ENCODE measurements around the gene CASP2. TPM values are rescaled to one million over a fixed set of nuclear protein-coding genes. Genes with fewer than 3 reads are reported as not detected.

Gene CASP2
- total RNA-seq, 1 experiment from 2014 or later: 62.0 TPM

GRCh38 chr7:143352531-143353002 lies 64.4 kb downstream of the CASP2 start:
- peaks cover 20% of the 10 kb centered on the region for H3K4me1 Mint-ChIP-seq (ENCODE audit: low read depth, unreplicated experiment)
- Histone ChIP-seq H3K9me3 (no peaks in the 10 kb centered on the region), H3K4me1 (peaks cover 18% of the 10 kb centered on the region), H3K4me3 (ENCODE audit: low read depth, low read length) (no peak overlapping the region), H3K36me3 (ENCODE audit: control insufficient read depth, insufficient read depth, low read length) (no peaks in the 10 kb centered on the region), H3K27me3 (replicated peaks; ENCODE audit: control insufficient read depth, insufficient read depth, low read length) (no peaks in the 10 kb centered on the region)
- H3K36me3 Mint-ChIP-seq (ENCODE audit: insufficient read depth, unreplicated experiment): peaks cover 10% of the 10 kb centered on the region
- TF ChIP-seq, protein P1, sequence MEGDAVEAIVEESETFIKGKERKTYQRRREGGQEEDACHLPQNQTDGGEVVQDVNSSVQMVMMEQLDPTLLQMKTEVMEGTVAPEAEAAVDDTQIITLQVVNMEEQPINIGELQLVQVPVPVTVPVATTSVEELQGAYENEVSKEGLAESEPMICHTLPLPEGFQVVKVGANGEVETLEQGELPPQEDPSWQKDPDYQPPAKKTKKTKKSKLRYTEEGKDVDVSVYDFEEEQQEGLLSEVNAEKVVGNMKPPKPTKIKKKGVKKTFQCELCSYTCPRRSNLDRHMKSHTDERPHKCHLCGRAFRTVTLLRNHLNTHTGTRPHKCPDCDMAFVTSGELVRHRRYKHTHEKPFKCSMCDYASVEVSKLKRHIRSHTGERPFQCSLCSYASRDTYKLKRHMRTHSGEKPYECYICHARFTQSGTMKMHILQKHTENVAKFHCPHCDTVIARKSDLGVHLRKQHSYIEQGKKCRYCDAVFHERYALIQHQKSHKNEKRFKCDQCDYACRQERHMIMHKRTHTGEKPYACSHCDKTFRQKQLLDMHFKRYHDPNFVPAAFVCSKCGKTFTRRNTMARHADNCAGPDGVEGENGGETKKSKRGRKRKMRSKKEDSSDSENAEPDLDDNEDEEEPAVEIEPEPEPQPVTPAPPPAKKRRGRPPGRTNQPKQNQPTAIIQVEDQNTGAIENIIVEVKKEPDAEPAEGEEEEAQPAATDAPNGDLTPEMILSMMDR (IDR thresholded peaks at IDR 0.05; ENCODE audit: insufficient read depth in 1 of 2, low read depth in 1 of 2, low read length in 1 of 2, severe bottlenecking in 1 of 2, unreplicated experiment in 1 of 2): no peak
- peak in 1 of 2 experiments; percentile 20 for DNase-seq
- H3K9me3 Mint-ChIP-seq (ENCODE audit: unreplicated experiment): no peaks in the 10 kb centered on the region
- intact Hi-C loops (cut with micrococcal nuclease; ENCODE audit: unreplicated experiment): no loop called here
- H3K27me3 Mint-ChIP-seq (ENCODE audit: insufficient read depth, unreplicated experiment): no peaks in the 10 kb centered on the region
- no TSS peak for BruUV-seq (replicated peaks)
- H3K27ac Mint-ChIP-seq (ENCODE audit: unreplicated experiment): peak overlapping the region; percentile 20
- ChIA-PET CTCF (no interaction called here), POLR2A (no interaction called here)
- no peak overlapping the region for H3K4me3 Mint-ChIP-seq (ENCODE audit: unreplicated experiment)

DNA sequence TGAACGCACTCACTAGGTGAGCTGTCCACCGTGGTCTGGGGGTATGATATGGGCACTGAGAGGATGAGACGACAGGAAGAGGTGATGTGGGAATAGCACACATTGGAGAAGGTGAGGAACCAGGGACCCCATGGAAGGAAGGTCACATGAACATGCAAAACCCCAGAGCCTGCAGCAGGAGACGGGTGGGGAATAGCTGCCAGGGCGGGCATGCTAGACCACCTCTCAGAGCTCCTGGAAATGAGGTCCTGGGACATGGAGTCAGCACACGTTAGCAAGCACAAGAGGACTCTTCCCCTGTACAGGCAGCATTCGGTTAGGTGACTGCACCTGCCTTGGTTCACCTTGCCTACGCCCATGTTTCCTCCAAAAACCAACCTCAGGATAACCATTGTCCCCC lies 66.2 kb downstream of the CASP2 start:
- Mint-ChIP-seq H3K36me3 (ENCODE audit: insufficient read depth, unreplicated experiment) (peaks cover 10% of the 10 kb centered on the region), H3K27ac (ENCODE audit: unreplicated experiment) (no peak overlapping the region)
- no TSS peak for BruUV-seq (replicated peaks)

DNA sequence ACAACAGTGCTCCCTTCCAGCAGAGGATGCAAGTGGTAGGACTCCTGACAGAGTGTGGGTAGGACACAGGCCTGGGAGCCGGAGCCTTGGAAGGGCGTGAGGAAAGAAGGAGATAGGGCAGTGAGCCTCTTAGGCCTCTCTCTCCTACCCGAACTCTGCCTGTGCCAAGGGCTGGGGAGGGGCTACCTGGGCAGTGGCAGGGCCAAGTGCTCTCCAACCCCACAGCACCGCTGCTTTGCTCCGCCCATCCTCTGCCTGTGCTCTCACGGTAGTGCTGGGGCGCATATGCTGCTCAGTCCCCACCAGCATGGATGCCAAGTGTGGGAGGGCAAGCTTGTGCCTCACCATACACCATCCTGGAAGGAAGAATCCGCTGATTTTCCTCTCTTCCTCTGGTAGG lies 66.8 kb downstream of the CASP2 start:
- ChIA-PET CTCF (interaction anchor here (1.3 kb wide), 1 partner anchor 9 kb away, joined by 4 read pairs; no protein-coding TSS in a partner anchor), POLR2A (no interaction called here)
- H3K9me3 Mint-ChIP-seq (ENCODE audit: unreplicated experiment): no peaks in the 10 kb centered on the region
- H3K27me3 Mint-ChIP-seq (ENCODE audit: insufficient read depth, unreplicated experiment): no peaks in the 10 kb centered on the region
- DNase-seq: no peak
- H3K27me3 ChIP-seq (replicated peaks; ENCODE audit: control insufficient read depth, insufficient read depth, low read length): no peaks in the 10 kb centered on the region
- no TSS peak for BruUV-seq (replicated peaks)
- no peaks in the 10 kb centered on the region for H3K36me3 ChIP-seq (ENCODE audit: control insufficient read depth, insufficient read depth, low read length)
- peaks cover 15% of the 10 kb centered on the region for H3K4me1 Mint-ChIP-seq (ENCODE audit: low read depth, unreplicated experiment)
- TF ChIP-seq, protein P1 (IDR thresholded peaks at IDR 0.05; ENCODE audit: insufficient read depth in 1 of 2, low read depth in 1 of 2, low read length in 1 of 2, severe bottlenecking in 1 of 2, unreplicated experiment in 1 of 2): no peak
- intact Hi-C loops (cut with micrococcal nuclease; ENCODE audit: unreplicated experiment): no loop called here
- no peaks in the 10 kb centered on the region for H3K9me3 ChIP-seq
- H3K4me1 ChIP-seq: peaks cover 18% of the 10 kb centered on the region
- no peak overlapping the region for H3K27ac Mint-ChIP-seq (ENCODE audit: unreplicated experiment)
- no peak overlapping the region for H3K4me3 ChIP-seq (ENCODE audit: low read depth, low read length)
- peaks cover 10% of the 10 kb centered on the region for H3K36me3 Mint-ChIP-seq (ENCODE audit: insufficient read depth, unreplicated experiment)
- no peak overlapping the region for H3K4me3 Mint-ChIP-seq (ENCODE audit: unreplicated experiment)

More for the DNA sequence above, 66.2 kb downstream of the CASP2 start:
- peaks cover 18% of the 10 kb centered on the region for H3K4me1 ChIP-seq
- Mint-ChIP-seq H3K27me3 (ENCODE audit: insufficient read depth, unreplicated experiment) (no peaks in the 10 kb centered on the region), H3K4me1 (ENCODE audit: low read depth, unreplicated experiment) (peaks cover 20% of the 10 kb centered on the region), H3K4me3 (ENCODE audit: unreplicated experiment) (no peak overlapping the region), H3K9me3 (ENCODE audit: unreplicated experiment) (no peaks in the 10 kb centered on the region)
- intact Hi-C loops (cut with micrococcal nuclease; ENCODE audit: unreplicated experiment): no loop called here
- no peaks in the 10 kb centered on the region for H3K27me3 ChIP-seq (replicated peaks; ENCODE audit: control insufficient read depth, insufficient read depth, low read length)
- H3K4me3 ChIP-seq (ENCODE audit: low read depth, low read length): no peak overlapping the region
- CTCF ChIA-PET: no interaction called here
- no peak for DNase-seq
- TF ChIP-seq, protein P1 (IDR thresholded peaks at IDR 0.05; ENCODE audit: insufficient read depth in 1 of 2, low read depth in 1 of 2, low read length in 1 of 2, severe bottlenecking in 1 of 2, unreplicated experiment in 1 of 2): no peak
- H3K36me3 ChIP-seq (ENCODE audit: control insufficient read depth, insufficient read depth, low read length): no peaks in the 10 kb centered on the region
- no peaks in the 10 kb centered on the region for H3K9me3 ChIP-seq
- POLR2A ChIA-PET: no interaction called here

All from Caco-2 (cell line).